Subcutaneous adipose tissue (tissue), 4 donors: ENCODE data around the gene TEX12. TPM values are rescaled to one million over a fixed set of nuclear protein-coding genes. Genes with fewer than 3 reads are reported as not detected.

Experiments used
- total RNA-seq, 4 donors: library from RNA; depleted of rRNA; stranded (reverse); fragments of >200 nt; gene quantifications; one replicate each; pipeline ENCODE4 v1.1.0, GENCODE V29; 2016
- TF ChIP-seq, protein P1 (sequence below): fragments of 450-650 bp; IDR thresholded peaks from one replicate; pipeline ENCODE4 v1.5.1; 2016; ENCODE audit warnings: low read depth, mild to moderate bottlenecking, control low read depth, antibody characterized with exemption, moderate library complexity

The TEX12 gene
- total RNA-seq, 4 donors from 2014 or later, result 1.1 to 1.5 (median 1.5) TPM; not detected in 1

DNA sequence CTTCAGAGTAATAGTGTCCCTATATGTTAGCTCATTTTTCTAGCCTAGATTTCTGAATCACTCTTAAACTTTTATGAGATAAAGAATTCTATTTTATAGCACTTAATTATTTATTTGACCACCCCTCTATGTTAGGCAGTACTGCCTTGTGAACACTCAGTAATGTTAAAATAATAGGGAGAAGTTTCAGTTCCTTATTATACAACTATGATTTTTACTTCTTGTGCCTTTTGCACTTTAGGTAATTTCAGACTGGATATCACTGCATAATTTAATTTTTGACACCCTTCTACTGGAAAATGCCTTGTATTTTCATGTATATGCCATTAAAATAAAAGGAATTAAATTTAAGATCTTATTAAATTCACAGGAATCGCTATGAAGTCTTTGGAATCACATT lies 11.3 kb downstream of the TEX12 start:
- TF ChIP-seq, protein P1, sequence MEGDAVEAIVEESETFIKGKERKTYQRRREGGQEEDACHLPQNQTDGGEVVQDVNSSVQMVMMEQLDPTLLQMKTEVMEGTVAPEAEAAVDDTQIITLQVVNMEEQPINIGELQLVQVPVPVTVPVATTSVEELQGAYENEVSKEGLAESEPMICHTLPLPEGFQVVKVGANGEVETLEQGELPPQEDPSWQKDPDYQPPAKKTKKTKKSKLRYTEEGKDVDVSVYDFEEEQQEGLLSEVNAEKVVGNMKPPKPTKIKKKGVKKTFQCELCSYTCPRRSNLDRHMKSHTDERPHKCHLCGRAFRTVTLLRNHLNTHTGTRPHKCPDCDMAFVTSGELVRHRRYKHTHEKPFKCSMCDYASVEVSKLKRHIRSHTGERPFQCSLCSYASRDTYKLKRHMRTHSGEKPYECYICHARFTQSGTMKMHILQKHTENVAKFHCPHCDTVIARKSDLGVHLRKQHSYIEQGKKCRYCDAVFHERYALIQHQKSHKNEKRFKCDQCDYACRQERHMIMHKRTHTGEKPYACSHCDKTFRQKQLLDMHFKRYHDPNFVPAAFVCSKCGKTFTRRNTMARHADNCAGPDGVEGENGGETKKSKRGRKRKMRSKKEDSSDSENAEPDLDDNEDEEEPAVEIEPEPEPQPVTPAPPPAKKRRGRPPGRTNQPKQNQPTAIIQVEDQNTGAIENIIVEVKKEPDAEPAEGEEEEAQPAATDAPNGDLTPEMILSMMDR, result no peak

GRCh38 chr11:112178936-112179335 lies 11.8 kb downstream of the TEX12 start:
- TF ChIP-seq, protein P1, result no peak

DNA sequence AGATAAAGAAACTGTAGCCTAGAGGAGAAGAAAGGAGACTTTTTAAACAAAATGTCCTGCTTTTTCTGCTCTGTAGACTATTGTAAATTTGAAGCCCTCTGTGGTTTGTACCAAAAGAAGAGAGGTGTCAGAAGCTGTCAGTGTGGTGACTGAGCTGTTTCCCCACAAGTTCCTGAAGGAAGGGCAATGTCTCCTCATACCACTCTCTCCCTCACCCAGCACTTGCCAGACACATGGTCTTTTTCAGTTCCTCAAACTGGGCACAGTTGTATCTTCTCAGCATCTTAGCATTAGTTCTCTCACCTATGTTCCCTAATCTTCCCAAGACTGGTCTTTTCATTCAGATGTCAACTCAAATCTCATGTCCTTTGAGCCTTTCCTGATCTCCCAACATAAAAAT lies 12.4 kb downstream of the TEX12 start:
- TF ChIP-seq, protein P1, result no peak

DNA sequence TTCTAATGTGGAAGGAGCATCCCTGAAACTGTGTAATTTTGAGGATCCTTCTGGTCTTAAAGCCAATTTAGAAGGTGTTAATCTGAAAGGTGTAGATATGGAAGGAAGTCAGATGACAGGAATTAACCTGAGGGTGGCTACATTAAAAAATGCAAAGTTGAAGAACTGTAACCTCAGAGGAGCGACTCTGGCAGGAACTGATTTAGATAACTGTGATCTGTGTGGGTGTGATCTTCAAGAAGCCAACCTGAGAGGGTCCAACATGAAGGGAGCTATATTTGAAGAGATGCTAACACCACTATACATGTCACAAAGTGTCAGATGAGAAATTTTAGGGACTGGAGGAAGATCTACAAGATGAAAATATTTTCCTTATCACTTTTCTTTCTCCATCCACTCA lies 15.7 kb downstream of the TEX12 start:
- TF ChIP-seq, protein P1, result no peak

GRCh38 chr11:112185883-112186282 lies 18.7 kb downstream of the TEX12 start:
- TF ChIP-seq, protein P1, result no peak

DNA sequence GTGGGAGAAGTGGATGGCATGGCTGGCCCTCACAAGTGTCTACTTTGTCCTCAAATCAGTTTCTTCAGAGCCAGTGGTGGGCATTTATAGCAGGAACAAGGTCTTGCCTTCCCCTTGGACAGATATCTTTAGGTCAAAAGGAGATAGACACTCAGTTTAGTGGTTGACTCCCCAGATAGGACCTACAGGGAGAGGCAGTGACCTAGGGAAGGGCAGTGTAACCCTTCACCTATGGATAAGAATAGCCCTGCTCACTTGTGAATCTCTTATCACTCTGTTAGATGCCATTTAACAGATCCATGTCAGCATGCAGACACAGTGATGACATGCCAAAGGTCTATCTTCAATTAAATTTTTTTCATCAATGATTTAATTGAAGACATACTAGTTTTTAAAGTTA lies 19.1 kb downstream of the TEX12 start:
- TF ChIP-seq, protein P1, result no peak

DNA sequence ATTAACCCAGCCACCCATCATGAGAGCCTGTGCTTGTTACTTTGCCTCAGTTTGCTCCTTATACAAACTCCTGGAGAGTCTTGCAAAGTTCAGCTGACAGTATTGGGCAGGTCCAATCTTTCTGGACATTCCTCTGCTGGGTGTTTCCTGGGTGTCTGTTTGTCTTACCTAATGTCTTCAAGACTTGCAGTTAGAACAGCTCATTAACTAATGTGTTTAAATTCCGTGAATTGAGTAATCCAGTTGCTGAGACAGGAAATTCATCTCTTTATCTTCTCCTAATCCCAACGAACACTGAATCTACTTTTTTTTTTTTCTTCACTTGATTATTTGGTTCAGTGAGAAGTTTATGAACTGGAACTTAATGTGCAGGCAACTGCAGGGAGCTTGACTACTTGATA lies 28.8 kb downstream of the TEX12 start:
- TF ChIP-seq, protein P1, result no peak
